Lower leg skin (tissue), 4 donors: ENCODE measurements around the gene CALML6. TPM values are rescaled to one million over a fixed set of nuclear protein-coding genes. Genes with fewer than 3 reads are reported as not detected.

Experiments used
- DNase-seq, 2 donors: peaks; one replicate each; pipeline ENCODE4 v3.0.0-alpha.2; 2019; ENCODE audit warnings: low spot score in 2 of 2
- H3K4me3 ChIP-seq: fragments of 200-600 bp; sonication (generic); 2 replicates; pipeline ENCODE4 v1.5.1; 2017; ENCODE audit warnings: mild to moderate bottlenecking, low read depth; ENCODE audit not compliant: poor library complexity, severe bottlenecking
- CTCF ChIP-seq, 3 donors: fragments of 450-650 bp; IDR thresholded peaks; one replicate each; pipeline ENCODE4 v1.5.1; 2016; ENCODE audit warnings: antibody characterized with exemption in 3 of 3, mild to moderate bottlenecking in 3 of 3, moderate library complexity in 2 of 3
- POLR2A ChIP-seq, 2 donors: fragments of 450-650 bp; IDR thresholded peaks; one replicate each; pipeline ENCODE4 v1.6.1; 2016 to 2017; ENCODE audit warnings: antibody characterized with exemption in 2 of 2, mild to moderate bottlenecking in 1 of 2, moderate library complexity in 1 of 2
- WGBS, 2 donors: methylation state at CpG; one replicate each; pipeline ENCODE4 v1.1.5; 2018; 5-methylcytosine and 5-hydroxymethylcytosine counted together
- intact Hi-C: fragments of 100-400 bp; cut with DNase I; formaldehyde crosslinking; loops from one replicate; pipeline ENCODE4 v1.15.0; 2023; ENCODE audit warnings: low total_unique reads
- total RNA-seq, 4 donors: library from RNA; depleted of rRNA; stranded (reverse); fragments of >200 nt; gene quantifications; one replicate each; pipeline ENCODE4 v1.1.0, GENCODE V29; 2016

CALML6 gene
- total RNA-seq, 4 donors from 2014 or later = 0.13 to 0.89 (median 0.65) TPM

GRCh38 chr1:1920608-1921458 is 5.8 kb downstream of the CALML6 start:
- DNase-seq = peak in 1 of 2 donors; percentile 15
- WGBS, 2 donors = 81 to 85% methylated on average over 15 to 27 of the region's 27 CpGs
- H3K4me3 ChIP-seq = no peak overlapping the region
- no peak for TF ChIP-seq CTCF (IDR thresholded peaks at IDR 0.05)
- no peak for TF ChIP-seq POLR2A (IDR thresholded peaks at IDR 0.05)
- intact Hi-C loops = no loop called here

- no peak for TF ChIP-seq CTCF (IDR thresholded peaks at IDR 0.05)
- no peak for TF ChIP-seq POLR2A (IDR thresholded peaks at IDR 0.05)
- 82 to 92% methylated on average over 4 to 6 of the region's 6 CpGs for WGBS, 2 donors
- peak in 1 of 2 donors; percentile 13 for DNase-seq
- intact Hi-C loops = no loop called here
- H3K4me3 ChIP-seq = no peak overlapping the region
Observed at GRCh38 chr1:1921459-1921862, 6.4 kb downstream of the CALML6 start.

GRCh38 chr1:1921901-1922701 is 7.0 kb downstream of the CALML6 start:
- TF ChIP-seq POLR2A (IDR thresholded peaks at IDR 0.05) = no peak
- no peak for TF ChIP-seq CTCF (IDR thresholded peaks at IDR 0.05)
- WGBS, 2 donors = 89 to 95% methylated on average over 11 to 15 of the region's 16 CpGs
- no peak overlapping the region for H3K4me3 ChIP-seq
- no peak for DNase-seq
- intact Hi-C loops = no loop called here

- no peak overlapping the region for H3K4me3 ChIP-seq
- no peak for DNase-seq
- intact Hi-C loops = no loop called here
- TF ChIP-seq POLR2A (IDR thresholded peaks at IDR 0.05) = no peak
- TF ChIP-seq CTCF (IDR thresholded peaks at IDR 0.05) = no peak
- 73 to 87% methylated on average over 6 of the region's 6 CpGs for WGBS, 2 donors
Observed at GRCh38 chr1:1922702-1922955, 7.6 kb downstream of the CALML6 start.

GRCh38 chr1:1922956-1923833 is 8.1 kb downstream of the CALML6 start:
- intact Hi-C loops = no loop called here
- WGBS, 2 donors = 54 to 65% methylated on average over 15 to 28 of the region's 29 CpGs
- DNase-seq = peak in 1 of 2 donors; percentile 13

More at GRCh38 chr1:1922956-1923833, 8.1 kb downstream of the CALML6 start:
- TF ChIP-seq POLR2A (IDR thresholded peaks at IDR 0.05) = no peak
- TF ChIP-seq CTCF (IDR thresholded peaks at IDR 0.05) = no peak
- no peak overlapping the region for H3K4me3 ChIP-seq
